IPS-15b (cell line): ENCODE measurements around the gene OSBPL9.

Source experiments
- H3K27me3 ChIP-seq: one replicate; pipeline ENCODE4 v1.6.1; 2013; ENCODE audit warnings: low read length; ENCODE audit not compliant: control insufficient read depth, insufficient read depth
- H3K36me3 ChIP-seq: one replicate; pipeline ENCODE4 v1.6.1; 2013; ENCODE audit warnings: low read length; ENCODE audit not compliant: control insufficient read depth, insufficient read depth
- H3K4me1 ChIP-seq: one replicate; pipeline ENCODE4 v1.6.1; 2013; ENCODE audit warnings: mild to moderate bottlenecking, low read length; ENCODE audit not compliant: control insufficient read depth, insufficient read depth
- H3K4me3 ChIP-seq: one replicate; pipeline ENCODE4 v1.5.1; 2013; ENCODE audit warnings: low read depth, low read length
- H3K9ac ChIP-seq: one replicate; pipeline ENCODE4 v1.6.1; 2013; ENCODE audit warnings: low read depth, mild to moderate bottlenecking, low read length
- H3K9me3 ChIP-seq: one replicate; pipeline ENCODE4 v1.6.1; 2013; ENCODE audit warnings: mild to moderate bottlenecking, low read length; ENCODE audit not compliant: control insufficient read depth, insufficient read depth

The OSBPL9 gene

GRCh38 chr1:51616903-51617708 lies at the start of gene OSBPL9:
Gene OSBPL9, plus strand, starts transcription at chr1:51617092. Its CDS starts 19 bp downstream, at chr1:51617111.
- H3K27me3 ChIP-seq = no peaks in the 10 kb centered on the region
- no peaks in the 10 kb centered on the region for H3K36me3 ChIP-seq
- peaks cover 10% of the 10 kb centered on the region for H3K4me1 ChIP-seq
- peak within 1 kb of the TSS; percentile 98 for H3K4me3 ChIP-seq
- H3K9me3 ChIP-seq = no peaks in the 10 kb centered on the region
- H3K9ac ChIP-seq = peak within 1 kb of the TSS; percentile 71

- Histone ChIP-seq H3K36me3 (no peaks in the 10 kb centered on the region), H3K4me1 (peaks cover 17% of the 10 kb centered on the region), H3K4me3 (no peak overlapping the region), H3K9me3 (no peaks in the 10 kb centered on the region), H3K9ac (no peak overlapping the region), H3K27me3 (no peaks in the 10 kb centered on the region)
Measured at GRCh38 chr1:51567653-51568052, 49.2 kb upstream of the OSBPL9 start.

- Histone ChIP-seq H3K27me3 (no peaks in the 10 kb centered on the region), H3K36me3 (no peaks in the 10 kb centered on the region), H3K9me3 (no peaks in the 10 kb centered on the region), H3K9ac (no peak overlapping the region), H3K4me1 (peaks cover 17% of the 10 kb centered on the region), H3K4me3 (no peak overlapping the region)
Measured at GRCh38 chr1:51568231-51568935, 48.5 kb upstream of the OSBPL9 start.

- Histone ChIP-seq H3K4me3 (no peak overlapping the region), H3K4me1 (peaks cover 13% of the 10 kb centered on the region), H3K9me3 (no peaks in the 10 kb centered on the region), H3K36me3 (no peaks in the 10 kb centered on the region), H3K27me3 (no peaks in the 10 kb centered on the region), H3K9ac (no peak overlapping the region)
Measured at GRCh38 chr1:51569284-51570062, 47.4 kb upstream of the OSBPL9 start.

DNA sequence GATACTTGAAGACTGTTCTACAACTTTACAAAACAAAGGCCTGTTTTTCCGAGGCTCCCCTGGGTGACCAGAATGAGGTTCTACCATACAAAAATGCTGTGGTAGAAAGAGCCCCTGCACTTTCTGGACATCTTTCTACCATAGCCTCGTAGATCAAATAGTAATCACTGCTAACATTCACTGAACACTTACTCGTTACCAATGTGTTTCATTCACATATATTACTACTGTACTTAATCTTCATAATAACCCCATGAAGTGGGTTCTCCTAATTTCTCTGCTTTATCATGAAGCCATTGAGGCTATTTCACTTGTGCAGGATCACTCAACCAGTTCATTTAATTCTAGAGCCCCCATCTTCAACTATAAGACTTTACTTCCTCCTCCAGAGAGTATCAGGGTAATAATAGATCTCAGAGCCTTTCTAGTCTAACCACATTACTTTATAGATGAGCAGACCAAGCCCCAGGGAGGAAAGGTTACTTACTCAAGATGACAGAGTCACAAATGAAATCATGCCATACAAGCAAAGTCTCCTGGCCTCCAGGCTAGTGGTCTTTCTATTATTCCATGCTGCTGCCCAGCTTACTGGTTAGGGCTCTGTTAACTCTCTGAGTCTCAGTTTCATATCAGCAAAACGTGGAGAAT lies 46.7 kb upstream of the OSBPL9 start:
- Histone ChIP-seq H3K4me1 (peaks cover 9% of the 10 kb centered on the region), H3K27me3 (no peaks in the 10 kb centered on the region), H3K9me3 (no peaks in the 10 kb centered on the region), H3K36me3 (no peaks in the 10 kb centered on the region), H3K4me3 (no peak overlapping the region), H3K9ac (no peak overlapping the region)

DNA sequence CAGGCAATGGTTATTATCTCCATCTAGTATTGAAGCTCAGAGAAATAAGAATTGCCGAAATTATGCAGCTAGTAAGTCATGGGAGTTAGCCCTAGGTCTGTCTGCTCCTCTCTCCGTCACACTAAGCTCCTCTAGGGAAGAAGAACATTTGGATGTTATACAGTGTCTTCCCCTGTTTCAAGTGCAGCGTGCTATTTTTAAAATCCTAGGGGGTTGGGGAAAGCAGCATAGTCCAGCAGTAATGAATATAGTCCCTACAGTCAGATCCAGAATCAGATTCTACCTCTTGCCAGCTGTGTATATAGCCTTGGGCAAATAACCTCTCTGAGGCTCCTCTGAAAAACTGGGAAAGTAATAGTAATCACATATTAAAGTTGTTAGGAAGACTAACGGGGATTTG lies 44.5 kb upstream of the OSBPL9 start:
- Histone ChIP-seq H3K9me3 (no peaks in the 10 kb centered on the region), H3K4me1 (peaks cover 9% of the 10 kb centered on the region), H3K27me3 (no peaks in the 10 kb centered on the region), H3K4me3 (no peak overlapping the region), H3K36me3 (no peaks in the 10 kb centered on the region), H3K9ac (no peak overlapping the region)

DNA sequence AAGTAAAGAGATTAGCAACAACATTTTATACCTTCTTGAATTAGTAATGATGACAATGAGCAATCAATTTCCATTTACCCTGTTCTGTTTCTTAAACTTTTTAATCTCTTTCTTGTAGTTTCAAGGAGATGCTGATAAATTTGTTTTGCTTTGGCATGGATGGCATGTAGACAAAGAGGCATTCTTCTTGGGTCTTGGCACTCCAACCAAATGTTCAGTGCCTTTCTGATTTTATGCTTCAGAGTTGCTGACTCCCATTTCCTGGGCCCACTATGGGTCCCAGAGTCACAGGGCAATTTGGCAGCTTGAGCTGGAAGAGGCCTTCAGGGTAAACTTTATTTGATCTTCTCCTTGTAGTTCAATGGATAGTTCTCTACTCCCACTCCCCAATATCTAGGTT lies 42.1 kb upstream of the OSBPL9 start:
- H3K9me3 ChIP-seq = no peaks in the 10 kb centered on the region
- H3K9ac ChIP-seq = no peak overlapping the region
- no peaks in the 10 kb centered on the region for H3K27me3 ChIP-seq
- peaks cover 5% of the 10 kb centered on the region for H3K4me1 ChIP-seq
- H3K4me3 ChIP-seq = no peak overlapping the region
- H3K36me3 ChIP-seq = no peaks in the 10 kb centered on the region

GRCh38 chr1:51575406-51576084 lies 41.3 kb upstream of the OSBPL9 start:
- no peaks in the 10 kb centered on the region for H3K4me1 ChIP-seq
- H3K9ac ChIP-seq = no peak overlapping the region
- H3K36me3 ChIP-seq = no peaks in the 10 kb centered on the region
- no peaks in the 10 kb centered on the region for H3K27me3 ChIP-seq
- H3K4me3 ChIP-seq = no peak overlapping the region
- no peaks in the 10 kb centered on the region for H3K9me3 ChIP-seq

GRCh38 chr1:51576085-51576444 lies 40.8 kb upstream of the OSBPL9 start:
- H3K36me3 ChIP-seq = no peaks in the 10 kb centered on the region
- no peak overlapping the region for H3K9ac ChIP-seq
- no peaks in the 10 kb centered on the region for H3K4me1 ChIP-seq
- no peaks in the 10 kb centered on the region for H3K9me3 ChIP-seq
- H3K4me3 ChIP-seq = no peak overlapping the region
- H3K27me3 ChIP-seq = no peaks in the 10 kb centered on the region

DNA sequence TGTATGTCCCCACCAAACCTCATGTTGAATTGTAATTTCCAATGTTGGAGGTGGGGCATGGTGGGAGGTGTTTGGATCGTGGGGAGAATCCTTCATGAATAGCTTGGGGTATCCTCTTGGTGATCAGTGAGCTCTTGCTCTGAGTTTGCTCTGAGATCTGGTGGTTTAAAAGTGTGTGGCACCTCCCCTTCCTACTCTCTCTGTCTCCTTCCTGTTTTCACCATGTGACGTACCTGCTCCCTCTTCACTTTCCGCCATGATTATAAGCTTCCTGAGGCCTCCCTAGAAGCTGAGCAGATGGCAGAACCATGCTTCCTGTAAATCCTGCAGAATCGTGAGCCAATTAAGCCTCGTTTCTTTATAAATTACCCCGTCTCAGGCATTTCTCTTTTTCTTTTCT lies 40.0 kb upstream of the OSBPL9 start:
- Histone ChIP-seq H3K9me3 (no peaks in the 10 kb centered on the region), H3K9ac (no peak overlapping the region), H3K4me3 (no peak overlapping the region), H3K27me3 (no peaks in the 10 kb centered on the region), H3K36me3 (no peaks in the 10 kb centered on the region), H3K4me1 (no peaks in the 10 kb centered on the region)
